Activated T-helper 2 cell treated with anti-CD3 and anti-CD28 coated beads, Interferon-gamma antibody, Interleukin-2, Interleukin-4, amounts not matched to agents 10 μg/mL and 5 μg/mL and 100 μg/mL, durations not matched to agents 14 hours and 24 hours and 36 hours (primary cell): ENCODE measurements around the gene FGF2. TPM values are rescaled to one million over a fixed set of nuclear protein-coding genes. Genes with fewer than 3 reads are reported as not detected.
"Not testable (repeated sequence)": the region's sequence is repeated elsewhere in the genome, so short reads cannot be mapped to it uniquely, and the experiment has no call there.

ENCODE experiments used
- DNase-seq: peaks from one replicate; pipeline ENCODE4 v3.0.0; 2021; ENCODE audit warnings: low spot score
- H3K27ac Mint-ChIP-seq: one replicate; pipeline ENCODE4 v1.8.0; 2021; ENCODE audit warnings: mixed read lengths
- H3K27me3 Mint-ChIP-seq: one replicate; pipeline ENCODE4 v1.8.0; 2021; ENCODE audit warnings: low read depth, mixed read lengths
- H3K36me3 Mint-ChIP-seq: one replicate; pipeline ENCODE4 v1.8.0; 2021; ENCODE audit warnings: low read depth, mixed read lengths
- H3K4me1 Mint-ChIP-seq: one replicate; pipeline ENCODE4 v1.8.0; 2021; ENCODE audit warnings: low read depth, mixed read lengths
- H3K4me3 Mint-ChIP-seq: one replicate; pipeline ENCODE4 v1.8.0; 2021; ENCODE audit warnings: low read depth, mild to moderate bottlenecking, moderate library complexity, mixed read lengths
- H3K9me3 Mint-ChIP-seq: one replicate; pipeline ENCODE4 v1.8.0; 2021; ENCODE audit warnings: mixed read lengths
- intact Hi-C: fragments of 100-400 bp; cut with micrococcal nuclease; formaldehyde crosslinking; loops from one replicate; pipeline ENCODE4 v1.15.1; 2023
- total RNA-seq: library from RNA; stranded (reverse); gene quantifications from 2 replicates; pipeline ENCODE4 v1.2.3, GENCODE V29; 2022

Gene FGF2
- total RNA-seq, 1 donor from 2014 or later: 2.3 TPM

- Mint-ChIP-seq H3K27me3 (peaks cover 34% of the 10 kb centered on the region), H3K27ac (no peak overlapping the region), H3K9me3 (no peaks in the 10 kb centered on the region), H3K4me3 (no peak overlapping the region), H3K36me3 (no peaks in the 10 kb centered on the region), H3K4me1 (no peaks in the 10 kb centered on the region)
- no peak for DNase-seq
- intact Hi-C loops: no loop called here
Observed at GRCh38 chr4:122858705-122859104, 32.1 kb downstream of the FGF2 start.

DNA sequence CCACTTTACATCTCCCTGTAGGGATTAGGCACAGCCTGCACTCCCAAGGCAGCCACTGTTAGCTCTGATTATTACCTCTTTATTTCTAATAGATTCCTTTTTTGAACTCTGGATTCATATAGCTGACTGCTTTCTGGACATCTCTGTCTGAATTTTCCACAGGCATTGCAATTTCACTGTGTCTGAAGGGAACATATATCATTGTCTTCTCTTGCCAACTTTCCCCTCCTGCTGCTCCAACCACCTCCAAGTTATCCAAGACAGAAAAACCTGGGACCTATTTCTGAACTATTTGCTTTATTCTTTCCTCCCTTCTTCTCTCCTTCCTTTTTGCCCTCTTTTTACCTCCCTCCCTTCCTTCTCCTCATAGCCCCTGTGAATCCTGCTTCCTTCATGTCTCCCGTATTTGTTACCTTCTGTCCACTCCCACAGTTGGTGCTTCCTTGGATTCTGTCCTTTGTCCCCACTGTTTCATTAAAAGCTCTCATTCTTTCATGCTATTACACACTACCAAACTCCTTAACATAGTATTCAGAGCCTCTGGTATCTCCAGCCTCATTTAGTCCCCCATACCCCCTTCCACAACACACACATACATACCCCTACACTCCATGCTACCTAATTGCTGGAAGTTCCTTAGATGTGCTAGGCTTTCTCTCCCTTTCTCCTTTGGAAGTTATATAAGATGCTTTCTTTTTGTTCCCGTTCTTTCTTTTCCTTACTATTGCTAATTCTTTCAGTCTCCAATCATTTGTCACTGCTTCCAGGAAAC lies 34.7 kb downstream of the FGF2 start:
- peaks cover 37% of the 10 kb centered on the region for H3K27me3 Mint-ChIP-seq
- H3K4me3 Mint-ChIP-seq: no peak overlapping the region
- DNase-seq: no peak
- H3K27ac Mint-ChIP-seq: no peak overlapping the region
- no peaks in the 10 kb centered on the region for H3K9me3 Mint-ChIP-seq
- no peaks in the 10 kb centered on the region for H3K4me1 Mint-ChIP-seq
- intact Hi-C loops: no loop called here
- H3K36me3 Mint-ChIP-seq: no peaks in the 10 kb centered on the region

- Mint-ChIP-seq H3K27me3 (peaks cover 27% of the 10 kb centered on the region), H3K4me3 (no peak overlapping the region), H3K36me3 (no peaks in the 10 kb centered on the region), H3K9me3 (peaks cover 6% of the 10 kb centered on the region), H3K27ac (no peak overlapping the region), H3K4me1 (peaks cover 2% of the 10 kb centered on the region)
- no peak for DNase-seq
- intact Hi-C loops: no loop called here
Observed at GRCh38 chr4:122863639-122864038, 37.0 kb downstream of the FGF2 start.

DNA sequence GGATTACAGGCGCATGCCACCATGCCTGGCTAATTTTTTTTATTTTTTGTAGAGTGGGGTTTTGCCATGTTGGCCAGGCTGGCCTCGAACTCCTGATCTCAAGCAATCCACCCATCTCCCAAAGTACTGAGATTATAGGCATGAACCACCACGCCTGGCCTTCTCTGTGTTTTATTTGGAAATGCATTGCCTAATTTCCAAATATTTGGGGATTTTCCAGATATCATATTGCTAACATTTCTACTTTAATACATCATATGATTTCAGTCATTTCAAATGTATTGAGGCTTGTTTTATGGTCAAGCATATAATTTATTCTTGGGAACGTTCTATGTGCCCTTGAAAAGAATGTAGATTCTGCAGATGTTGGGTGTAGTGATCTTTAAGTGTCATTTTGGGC lies 38.8 kb downstream of the FGF2 start:
- Mint-ChIP-seq H3K36me3 (no peaks in the 10 kb centered on the region), H3K9me3 (peaks cover 9% of the 10 kb centered on the region), H3K27ac (no peak overlapping the region), H3K4me3 (no peak overlapping the region), H3K27me3 (peaks cover 28% of the 10 kb centered on the region), H3K4me1 (peaks cover 4% of the 10 kb centered on the region)
- intact Hi-C loops: no loop called here
- DNase-seq: no peak

GRCh38 chr4:122868235-122868634 lies 41.6 kb downstream of the FGF2 start:
- H3K4me1 Mint-ChIP-seq, H3K27ac Mint-ChIP-seq, intact Hi-C loops, H3K4me3 Mint-ChIP-seq, H3K36me3 Mint-ChIP-seq, DNase-seq: not testable (repeated sequence)
- H3K27me3 Mint-ChIP-seq: peaks cover 29% of the 10 kb centered on the region
- peaks cover 16% of the 10 kb centered on the region for H3K9me3 Mint-ChIP-seq

DNA sequence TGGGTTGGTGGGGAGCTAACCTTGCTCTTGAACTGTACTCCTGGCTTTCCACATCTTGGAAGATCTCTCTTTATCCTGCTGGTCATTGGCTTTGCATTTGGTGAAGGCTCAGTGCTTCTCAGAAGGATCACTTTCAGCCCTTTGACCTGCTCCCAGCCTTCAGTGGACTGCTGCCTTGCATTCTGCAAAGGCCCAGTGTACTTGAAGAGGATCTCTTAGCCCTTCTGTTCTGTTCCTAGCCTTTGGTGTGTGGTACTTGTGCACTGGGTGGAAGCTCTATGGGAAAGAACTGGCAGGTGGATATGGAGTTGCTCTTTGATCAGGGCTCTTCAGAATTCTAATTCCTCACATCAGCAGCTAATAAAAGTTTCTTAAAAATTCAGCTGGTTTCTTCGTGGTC lies 46.5 kb downstream of the FGF2 start:
- peaks cover 15% of the 10 kb centered on the region for H3K9me3 Mint-ChIP-seq
- intact Hi-C loops: no loop called here
- H3K4me1 Mint-ChIP-seq: peaks cover 4% of the 10 kb centered on the region
- no peak for DNase-seq
- H3K36me3 Mint-ChIP-seq: no peaks in the 10 kb centered on the region
- no peak overlapping the region for H3K27ac Mint-ChIP-seq
- H3K4me3 Mint-ChIP-seq: no peak overlapping the region
- peaks cover 27% of the 10 kb centered on the region for H3K27me3 Mint-ChIP-seq

- no peak for DNase-seq
- no peaks in the 10 kb centered on the region for H3K4me1 Mint-ChIP-seq
- H3K9me3 Mint-ChIP-seq: peaks cover 8% of the 10 kb centered on the region
- no peak overlapping the region for H3K4me3 Mint-ChIP-seq
- H3K36me3 Mint-ChIP-seq: no peaks in the 10 kb centered on the region
- H3K27ac Mint-ChIP-seq: no peak overlapping the region
- peaks cover 31% of the 10 kb centered on the region for H3K27me3 Mint-ChIP-seq
- intact Hi-C loops: no loop called here
Observed at GRCh38 chr4:122873821-122874593, 47.4 kb downstream of the FGF2 start.

GRCh38 chr4:122875949-122876348 lies 49.3 kb downstream of the FGF2 start:
- H3K27ac Mint-ChIP-seq: no peak overlapping the region
- peaks cover 9% of the 10 kb centered on the region for H3K36me3 Mint-ChIP-seq
- H3K9me3 Mint-ChIP-seq: peaks cover 10% of the 10 kb centered on the region
- peaks cover 21% of the 10 kb centered on the region for H3K27me3 Mint-ChIP-seq
- no peak overlapping the region for H3K4me3 Mint-ChIP-seq
- no peak for DNase-seq
- H3K4me1 Mint-ChIP-seq: no peaks in the 10 kb centered on the region
- intact Hi-C loops: no loop called here

DNA sequence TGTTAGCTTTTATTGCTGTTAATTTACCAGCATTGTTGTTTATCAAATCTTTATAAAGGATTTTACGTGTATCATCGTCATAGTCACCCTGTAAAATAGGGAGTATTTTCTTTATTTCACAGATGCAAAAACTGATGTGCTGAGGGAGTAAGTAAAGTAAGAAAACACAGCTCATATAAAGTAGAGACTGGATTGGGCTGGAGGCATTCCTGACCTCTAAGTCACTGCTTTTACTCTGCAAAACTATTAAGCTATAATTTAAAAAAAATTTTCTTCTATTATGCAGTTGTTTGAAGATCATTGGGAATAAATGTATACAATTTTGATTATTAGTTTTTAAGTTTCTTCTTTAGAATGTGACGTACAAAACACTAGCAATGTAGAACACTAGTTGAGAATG lies 49.8 kb downstream of the FGF2 start:
- DNase-seq: no peak
- Mint-ChIP-seq H3K4me1 (no peaks in the 10 kb centered on the region), H3K9me3 (peaks cover 12% of the 10 kb centered on the region), H3K27ac (no peak overlapping the region), H3K4me3 (no peak overlapping the region), H3K36me3 (peaks cover 13% of the 10 kb centered on the region), H3K27me3 (peaks cover 20% of the 10 kb centered on the region)
- intact Hi-C loops: no loop called here

- Mint-ChIP-seq H3K27me3 (peaks cover 7% of the 10 kb centered on the region), H3K27ac (no peak overlapping the region), H3K4me1 (no peaks in the 10 kb centered on the region), H3K36me3 (peaks cover 16% of the 10 kb centered on the region), H3K4me3 (no peak overlapping the region), H3K9me3 (peaks cover 15% of the 10 kb centered on the region)
- no peak for DNase-seq
- intact Hi-C loops: no loop called here
Observed at GRCh38 chr4:122879001-122879400, 52.4 kb downstream of the FGF2 start.

DNA sequence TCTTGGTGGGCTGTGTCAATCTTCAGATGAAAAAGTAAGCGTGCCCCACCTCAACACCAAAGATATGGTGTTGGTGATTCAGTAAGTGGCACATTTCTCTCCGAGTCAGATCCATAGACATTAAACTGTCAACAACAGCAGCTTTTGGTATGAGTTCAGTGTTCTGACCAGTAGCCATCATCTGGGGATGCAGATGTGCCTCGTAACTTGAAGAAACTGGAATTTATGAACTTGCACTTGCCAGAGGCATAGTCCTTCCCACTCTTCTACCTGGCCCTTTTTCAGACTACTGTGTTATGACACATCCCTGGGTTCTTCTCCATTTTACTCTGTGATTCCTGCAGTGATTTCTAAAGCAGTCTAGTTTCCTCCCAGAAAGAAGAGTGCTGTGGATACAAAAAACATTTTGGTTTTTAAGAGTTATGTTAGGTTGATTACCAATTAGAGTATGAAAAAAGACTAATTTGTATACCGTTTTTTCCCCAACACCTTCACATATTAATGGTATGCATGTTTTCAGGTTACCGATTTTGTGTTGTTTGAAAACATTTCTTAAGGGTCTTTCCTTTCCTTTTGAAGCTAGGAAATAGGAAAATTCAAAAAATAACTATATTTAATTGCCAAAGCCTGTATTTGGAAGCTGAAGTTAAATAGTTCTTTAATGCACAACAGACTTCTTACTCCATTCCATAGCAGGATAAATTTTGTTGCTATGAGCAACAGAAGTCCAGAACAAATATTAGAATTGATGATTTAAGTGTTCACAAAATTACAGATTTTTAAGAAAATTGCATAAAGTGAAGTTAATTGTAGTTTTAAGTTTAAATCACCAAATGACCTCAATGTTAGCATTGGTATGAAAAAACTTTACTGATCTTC lies 56.5 kb downstream of the FGF2 start:
- Mint-ChIP-seq H3K4me3 (no peak overlapping the region), H3K36me3 (peaks cover 16% of the 10 kb centered on the region)

GRCh38 chr4:122884499-122884898 lies 57.9 kb downstream of the FGF2 start:
- H3K27me3 Mint-ChIP-seq: no peaks in the 10 kb centered on the region
- peaks cover 12% of the 10 kb centered on the region for H3K9me3 Mint-ChIP-seq
- H3K36me3 Mint-ChIP-seq: peaks cover 17% of the 10 kb centered on the region
- no peaks in the 10 kb centered on the region for H3K4me1 Mint-ChIP-seq
- intact Hi-C loops: no loop called here
- H3K27ac Mint-ChIP-seq: no peak overlapping the region
- no peak for DNase-seq
- H3K4me3 Mint-ChIP-seq: no peak overlapping the region

More for the DNA sequence above, 56.5 kb downstream of the FGF2 start:
- DNase-seq: no peak
- Mint-ChIP-seq H3K27ac (no peak overlapping the region), H3K27me3 (peaks cover 4% of the 10 kb centered on the region), H3K4me1 (no peaks in the 10 kb centered on the region), H3K9me3 (peaks cover 15% of the 10 kb centered on the region)
- intact Hi-C loops: no loop called here
